ENCODE results near the gene PRRX2. TPM values are rescaled to one million over a fixed set of nuclear protein-coding genes. Genes with fewer than 3 reads are reported as not detected.

The PRRX2 gene
- total and polyA plus RNA-seq, 9 of the 15 experiments (the other 6 are each of a cell fraction or from before 2014, with no cell fraction given) = 0.21 TPM; not detected in 8

- no peak for TF ChIP-seq CAMTA2 (CRISPR knock-in tag; conservative IDR thresholded peaks at IDR 0.05)
- no peak for TF ChIP-seq PYGO2 (tag; IDR thresholded peaks at IDR 0.05)
- TF ChIP-seq, protein P1, sequence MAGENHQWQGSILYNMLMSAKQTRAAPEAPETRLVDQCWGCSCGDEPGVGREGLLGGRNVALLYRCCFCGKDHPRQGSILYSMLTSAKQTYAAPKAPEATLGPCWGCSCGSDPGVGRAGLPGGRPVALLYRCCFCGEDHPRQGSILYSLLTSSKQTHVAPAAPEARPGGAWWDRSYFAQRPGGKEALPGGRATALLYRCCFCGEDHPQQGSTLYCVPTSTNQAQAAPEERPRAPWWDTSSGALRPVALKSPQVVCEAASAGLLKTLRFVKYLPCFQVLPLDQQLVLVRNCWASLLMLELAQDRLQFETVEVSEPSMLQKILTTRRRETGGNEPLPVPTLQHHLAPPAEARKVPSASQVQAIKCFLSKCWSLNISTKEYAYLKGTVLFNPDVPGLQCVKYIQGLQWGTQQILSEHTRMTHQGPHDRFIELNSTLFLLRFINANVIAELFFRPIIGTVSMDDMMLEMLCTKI (IDR thresholded peaks at IDR 0.05; ENCODE audit: partially characterized antibody) = no peak
- TF ChIP-seq ZNF449 (CRISPR knock-in tag; IDR thresholded peaks at IDR 0.05) = no peak
- no peak for TF ChIP-seq ZNF324 (CRISPR knock-in tag; IDR thresholded peaks at IDR 0.05)
- no peak for TF ChIP-seq MTA2 (IDR thresholded peaks at IDR 0.05; ENCODE audit: low read depth)
- TF ChIP-seq ZBTB9 (CRISPR knock-in tag; IDR thresholded peaks at IDR 0.05) = no peak
- TF ChIP-seq BRD4 (IDR thresholded peaks at IDR 0.05) = no peak
- no peak for TF ChIP-seq HDAC3 (IDR thresholded peaks at IDR 0.05; ENCODE audit: borderline replicate concordance, partially characterized antibody)
- no peak for TF ChIP-seq NFE2L1 (tag; IDR thresholded peaks at IDR 0.05; ENCODE audit: borderline replicate concordance, low read depth)
- TF ChIP-seq GTF2F1 (IDR thresholded peaks at IDR 0.05; ENCODE audit: low read depth, low read length) = no peak
- TF ChIP-seq, protein P2, sequence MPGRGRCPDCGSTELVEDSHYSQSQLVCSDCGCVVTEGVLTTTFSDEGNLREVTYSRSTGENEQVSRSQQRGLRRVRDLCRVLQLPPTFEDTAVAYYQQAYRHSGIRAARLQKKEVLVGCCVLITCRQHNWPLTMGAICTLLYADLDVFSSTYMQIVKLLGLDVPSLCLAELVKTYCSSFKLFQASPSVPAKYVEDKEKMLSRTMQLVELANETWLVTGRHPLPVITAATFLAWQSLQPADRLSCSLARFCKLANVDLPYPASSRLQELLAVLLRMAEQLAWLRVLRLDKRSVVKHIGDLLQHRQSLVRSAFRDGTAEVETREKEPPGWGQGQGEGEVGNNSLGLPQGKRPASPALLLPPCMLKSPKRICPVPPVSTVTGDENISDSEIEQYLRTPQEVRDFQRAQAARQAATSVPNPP (IDR thresholded peaks at IDR 0.05; ENCODE audit: borderline replicate concordance, insufficient read depth, insufficient read length) = no peak
- TF ChIP-seq HDAC2 (IDR thresholded peaks at IDR 0.05) = 0 out of 2 replicates have a peak, but pooled peaks have one; percentile 17
- 0 out of 2 replicates have a peak, but pooled peaks have one; percentile 13 for TF ChIP-seq FOXP1 (CRISPR knock-in tag; IDR thresholded peaks at IDR 0.05)
- TF ChIP-seq BDP1 (IDR thresholded peaks at IDR 0.05; ENCODE audit: insufficient read depth, insufficient read length) = no peak
Observed at GRCh38 chr9:129720181-129720864, 54.9 kb downstream of the PRRX2 start (continued).

Data from K562 (cell line).